HepG2 (cell line): Measurements from ENCODE around the gene C11orf24. TPM values are rescaled to one million over a fixed set of nuclear protein-coding genes. Genes with fewer than 3 reads are reported as not detected.

ENCODE experiments used
- BORCS8-MEF2B ChIP-seq: sonication (generic); formaldehyde crosslinking; IDR thresholded peaks from 2 replicates; pipeline ENCODE4 v1.8.0; 2022; ENCODE audit warnings: mild to moderate bottlenecking, missing genetic modification reagents
- FOXK1 ChIP-seq: sonication (generic); formaldehyde crosslinking; IDR thresholded peaks from 2 replicates; pipeline ENCODE4 v1.4.0; 2020; ENCODE audit warnings: low read depth, missing genetic modification reagents, borderline replicate concordance
- HDAC2 ChIP-seq: sonication (generic); formaldehyde crosslinking; IDR thresholded peaks from 2 replicates; pipeline ENCODE4 v1.4.0; 2020; ENCODE audit warnings: missing genetic modification reagents
- HNRNPUL1 ChIP-seq: fragments of 200-400 bp; formaldehyde crosslinking; IDR thresholded peaks from 2 replicates; pipeline ENCODE4 v1.6.1; 2017; ENCODE audit warnings: low read depth, mild to moderate bottlenecking, low read length, moderate library complexity
- JUND ChIP-seq: sonication (generic); formaldehyde crosslinking; IDR thresholded peaks from 2 replicates; pipeline ENCODE4 v1.8.0; 2022; ENCODE audit warnings: mild to moderate bottlenecking, missing genetic modification reagents
- KDM2A ChIP-seq: sonication (generic); formaldehyde crosslinking; IDR thresholded peaks from 2 replicates; pipeline ENCODE4 v1.4.0; 2020; ENCODE audit warnings: low read depth, missing genetic modification reagents, borderline replicate concordance
- KLF12 ChIP-seq: sonication (generic); formaldehyde crosslinking; IDR thresholded peaks from 2 replicates; pipeline ENCODE4 v1.4.0; 2020; ENCODE audit warnings: missing genetic modification reagents, borderline replicate concordance
- KMT2A ChIP-seq: sonication (generic); formaldehyde crosslinking; IDR thresholded peaks from 2 replicates; pipeline ENCODE4 v1.4.0; 2020; ENCODE audit warnings: missing genetic modification reagents
- RFXAP ChIP-seq: sonication (generic); formaldehyde crosslinking; IDR thresholded peaks from 2 replicates; pipeline ENCODE4 v1.4.0; 2020; ENCODE audit warnings: missing genetic modification reagents, borderline replicate concordance
- TCF7L2 ChIP-seq: IDR thresholded peaks from 2 replicates; pipeline ENCODE4 v1.6.1; 2011; ENCODE audit warnings: mild to moderate bottlenecking, low read depth, low read length, moderate library complexity
- ZBTB20 ChIP-seq: sonication (generic); formaldehyde crosslinking; IDR thresholded peaks from 2 replicates; pipeline ENCODE4 v1.8.1; 2023; ENCODE audit warnings: missing genetic modification reagents, low read depth, mild to moderate bottlenecking, borderline replicate concordance
- ZFP91 ChIP-seq: sonication (generic); formaldehyde crosslinking; IDR thresholded peaks from 2 replicates; pipeline ENCODE4 v1.9.0; 2022; ENCODE audit warnings: missing genetic modification reagents, mild to moderate bottlenecking, borderline replicate concordance
- ZKSCAN5 ChIP-seq: sonication (generic); formaldehyde crosslinking; IDR thresholded peaks from 2 replicates; pipeline ENCODE4 v1.5.1; 2020; ENCODE audit warnings: mild to moderate bottlenecking, missing genetic modification reagents
- ZNF318 ChIP-seq: sonication (generic); formaldehyde crosslinking; IDR thresholded peaks from 2 replicates; pipeline ENCODE4 v1.4.0; 2020; ENCODE audit warnings: mild to moderate bottlenecking, missing genetic modification reagents
- ZNF761 ChIP-seq: sonication (generic); formaldehyde crosslinking; conservative IDR thresholded peaks from 2 replicates; pipeline ENCODE4 v1.4.0; 2020; ENCODE audit warnings: mild to moderate bottlenecking, missing genetic modification reagents
- polyA plus RNA-seq, 8 experiments: library from polyadenylated mRNA; depleted of rRNA in 3 of 8; stranded (reverse) in 7 of 8; unstranded in 1 of 8; fragments of >200 nt; fragmentation: Illumina TruSeq in 4 of 8; extraction: Trizol in 4 of 8; gene quantifications; 2 replicates each; pipeline versions ENCODE4 v1.2.1 to v1.2.3, GENCODE V29; 2011 to 2016; ENCODE audit warnings: low read depth in 4 of 8, missing spikeins in 1 of 8, mixed read lengths in 1 of 8; ENCODE audit not compliant: insufficient read depth in 1 of 8
- total RNA-seq, 5 experiments: library from RNA; depleted of rRNA; stranded (reverse); fragments of >200 nt; fragmentation: Illumina TruSeq; extraction: Trizol; gene quantifications; 2 replicates each; pipeline ENCODE4 v1.2.3, GENCODE V29; 2016; ENCODE audit warnings: low read depth in 1 of 5
- TF ChIP-seq, protein P1 (sequence below): sonication (generic); formaldehyde crosslinking; IDR thresholded peaks from 2 replicates; pipeline ENCODE4 v1.5.0; 2020; ENCODE audit warnings: mild to moderate bottlenecking, missing genetic modification reagents, borderline replicate concordance

Gene C11orf24
- total and polyA plus RNA-seq, 2 of the 13 experiments (the other 11 are each of a cell fraction or from before 2014, with no cell fraction given) = 52.9 to 55.5 TPM

- TF ChIP-seq ZNF318 (CRISPR knock-in tag) (no peak), BORCS8-MEF2B (CRISPR knock-in tag) (peak; percentile 40; the same call in 1 of the 2 replicates), ZKSCAN5 (CRISPR knock-in tag) (peak; percentile 38; the same call in 1 of the 2 replicates), RFXAP (CRISPR knock-in tag) (peak; percentile 28; the same call in 1 of the 2 replicates), ZBTB20 (CRISPR knock-in tag) (0 out of 2 replicates have a peak, but pooled peaks have one; percentile 63), TCF7L2 (no peak), ZFP91 (peak; percentile 78; the same call in 1 of the 2 replicates), JUND (CRISPR knock-in tag) (peak; percentile 74; the same call in 1 of the 2 replicates), KDM2A (CRISPR knock-in tag) (peak; percentile 61; the same call in 1 of the 2 replicates), FOXK1 (CRISPR knock-in tag) (peak; percentile 10; the same call in 1 of the 2 replicates), ZNF761 (CRISPR knock-in tag) (no peak), KMT2A (CRISPR knock-in tag) (no peak), HNRNPUL1 (no peak), KLF12 (peak; percentile 89; the same call in 1 of the 2 replicates), HDAC2 (no peak)
- TF ChIP-seq, protein P1, sequence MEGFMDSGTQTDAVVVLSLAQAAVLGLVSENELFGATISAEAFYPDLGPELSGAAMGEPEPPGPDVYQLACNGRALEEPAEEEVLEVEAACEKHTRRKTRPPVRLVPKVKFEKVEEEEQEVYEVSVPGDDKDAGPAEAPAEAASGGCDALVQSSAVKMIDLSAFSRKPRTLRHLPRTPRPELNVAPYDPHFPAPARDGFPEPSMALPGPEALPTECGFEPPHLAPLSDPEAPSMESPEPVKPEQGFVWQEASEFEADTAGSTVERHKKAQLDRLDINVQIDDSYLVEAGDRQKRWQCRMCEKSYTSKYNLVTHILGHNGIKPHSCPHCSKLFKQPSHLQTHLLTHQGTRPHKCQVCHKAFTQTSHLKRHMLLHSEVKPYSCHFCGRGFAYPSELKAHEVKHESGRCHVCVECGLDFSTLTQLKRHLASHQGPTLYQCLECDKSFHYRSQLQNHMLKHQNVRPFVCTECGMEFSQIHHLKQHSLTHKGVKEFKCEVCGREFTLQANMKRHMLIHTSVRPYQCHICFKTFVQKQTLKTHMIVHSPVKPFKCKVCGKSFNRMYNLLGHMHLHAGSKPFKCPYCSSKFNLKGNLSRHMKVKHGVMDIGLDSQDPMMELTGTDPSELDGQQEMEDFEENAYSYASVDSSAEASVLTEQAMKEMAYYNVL = peak; percentile 37; the same call in 1 of the 2 replicates
Measured at GRCh38 chr11:68271781-68272608, at the start of gene C11orf24 (continued).
